Measurements from ENCODE around the gene SNX4.

SNX4 gene

GRCh38 chr3:125401402-125401801, 118.6 kb downstream of the SNX4 start:
- DNase-seq, result no peak

- no peak for DNase-seq
Measured at GRCh38 chr3:125398952-125399351, 121.0 kb downstream of the SNX4 start.
